B cell (primary cell): ENCODE results near the gene BAMBI. TPM values are rescaled to one million over a fixed set of nuclear protein-coding genes. Genes with fewer than 3 reads are reported as not detected.

Source experiments
- ATAC-seq: fragments of 200-7000 bp; cut with Tn5 transposase; one replicate; pipeline ENCODE4 v1.10.0; 2021; ENCODE audit warnings: low read depth, mild to moderate bottlenecking, moderate number of reproducible peaks, moderate library complexity
- CTCF ChIA-PET: fragments of 350-600 bp; sonication (Branson Sonifier 250); formaldehyde crosslinking; loops from one replicate; lab custom pipeline; 2021; ENCODE audit warnings: antibody characterized with exemption, inconsistent platforms; lab: Charles Lee
- POLR2A ChIA-PET: fragments of 350-600 bp; sonication (Branson Sonifier 250); formaldehyde crosslinking; loops from one replicate; lab custom pipeline; 2021; ENCODE audit warnings: antibody characterized with exemption; lab: Charles Lee
- DNase-seq: peaks from one replicate; pipeline ENCODE4 v3.0.0; 2013
- H2AFZ ChIP-seq: 2 replicates; pipeline ENCODE4 v1.6.1; 2012; ENCODE audit warnings: mild to moderate bottlenecking, low read depth, low read length; ENCODE audit not compliant: insufficient read depth, poor library complexity, severe bottlenecking
- H3K27ac ChIP-seq, 2 donors: 1 replicate in 1 of 2; 2 replicates in 1 of 2; pipeline ENCODE4 v1.5.1; 2012 to 2013; ENCODE audit warnings: low read length in 2 of 2, mild to moderate bottlenecking in 2 of 2, moderate library complexity in 1 of 2
- H3K27me3 ChIP-seq, 4 experiments: fragments of 200-600 bp in 1 of 4; sonication (generic) in 1 of 4; replicated peaks in 1 of 4; 1 replicate in 2 of 4; 2 replicates in 2 of 4; pipeline versions ENCODE4 v1.6.1 to v1.7.0; 2013 to 2016; ENCODE audit warnings: low read length in 3 of 4, mild to moderate bottlenecking in 2 of 4, mixed read lengths in 1 of 4, moderate library complexity in 1 of 4; ENCODE audit not compliant: insufficient read depth in 4 of 4, control insufficient read depth in 3 of 4; ENCODE audit errors: control extremely low read depth in 1 of 4
- H3K36me3 ChIP-seq, 2 experiments: replicated peaks in 1 of 2; 1 replicate in 1 of 2; 2 replicates in 1 of 2; pipeline versions ENCODE4 v1.6.1 to v1.7.1; 2013; ENCODE audit warnings: low read length in 1 of 2; ENCODE audit not compliant: insufficient read depth in 2 of 2, control insufficient read depth in 1 of 2; ENCODE audit errors: control extremely low read depth in 1 of 2, extremely low read depth in 1 of 2
- H3K4me1 ChIP-seq, 2 donors: fragments of 200-600 bp in 1 of 2; sonication (generic) in 1 of 2; 1 replicate in 1 of 2; 2 replicates in 1 of 2; pipeline versions ENCODE4 v1.5.1 to v1.6.1; 2013 to 2017; ENCODE audit warnings: low read length in 2 of 2; ENCODE audit not compliant: control insufficient read depth in 2 of 2, insufficient read depth in 2 of 2
- H3K4me2 ChIP-seq: replicated peaks from 2 replicates; pipeline ENCODE3; 2012; ENCODE audit warnings: mild to moderate bottlenecking, low read depth, low read length; ENCODE audit not compliant: poor library complexity, severe bottlenecking
- H3K4me3 ChIP-seq, 5 experiments: fragments of 200-600 bp in 1 of 5; sonication (generic) in 1 of 5; 1 replicate in 3 of 5; 2 replicates in 2 of 5; pipeline versions ENCODE4 v1.5.1 to v1.7.0; 2011 to 2016; ENCODE audit warnings: low read length in 4 of 5, mild to moderate bottlenecking in 4 of 5, low read depth in 2 of 5, control low read depth in 1 of 5, moderate library complexity in 1 of 5; ENCODE audit not compliant: insufficient read depth in 1 of 5; ENCODE audit errors: control extremely low read depth in 1 of 5, extremely low read depth in 1 of 5
- H3K79me2 ChIP-seq: fragments of 200-600 bp; sonication (generic); one replicate; pipeline ENCODE4 v1.6.0; 2016; ENCODE audit warnings: low read length; ENCODE audit not compliant: control insufficient read depth, insufficient read depth
- H3K9ac ChIP-seq: fragments of 200-600 bp; sonication (generic); 2 replicates; pipeline ENCODE4 v1.6.1; 2017; ENCODE audit warnings: mild to moderate bottlenecking, low read length, moderate library complexity
- H3K9me3 ChIP-seq, 3 donors: one replicate each; pipeline versions ENCODE4 v1.6.1 to v1.7.1; 2013; ENCODE audit warnings: low read length in 2 of 3; ENCODE audit not compliant: control insufficient read depth in 2 of 3, insufficient read depth in 1 of 3; ENCODE audit errors: control extremely low read depth in 1 of 3
- H4K20me1 ChIP-seq: 2 replicates; pipeline ENCODE4 v1.6.0; 2012; ENCODE audit warnings: mild to moderate bottlenecking, low read length; ENCODE audit not compliant: insufficient read depth, control insufficient read depth, poor library complexity, severe bottlenecking
- H3K27ac Mint-ChIP-seq: one replicate; pipeline ENCODE4 v1.8.0; 2021; ENCODE audit warnings: mixed read lengths
- H3K27me3 Mint-ChIP-seq: one replicate; pipeline ENCODE4 v1.8.0; 2021; ENCODE audit warnings: mixed read lengths
- H3K4me1 Mint-ChIP-seq: one replicate; pipeline ENCODE4 v1.8.0; 2021; ENCODE audit warnings: mixed read lengths
- H3K4me3 Mint-ChIP-seq: one replicate; pipeline ENCODE4 v1.8.0; 2021; ENCODE audit warnings: mixed read lengths
- H3K9me3 Mint-ChIP-seq: one replicate; pipeline ENCODE4 v1.8.0; 2022; ENCODE audit warnings: mixed read lengths; ENCODE audit not compliant: insufficient read depth
- EZH2 ChIP-seq: IDR thresholded peaks from 2 replicates; pipeline ENCODE4 v1.6.1; 2012; ENCODE audit warnings: borderline replicate concordance, low read depth, mild to moderate bottlenecking, moderate library complexity, low read length; ENCODE audit not compliant: insufficient read depth, poor library complexity, severe bottlenecking
- WGBS: methylation state at CpG from one replicate; pipeline ENCODE4 v1.1.5; 2013; ENCODE audit warnings: missing lambda C conversion rate; ENCODE audit not compliant: insufficient coverage; 5-methylcytosine and 5-hydroxymethylcytosine counted together
- intact Hi-C: fragments of 100-400 bp; cut with micrococcal nuclease; formaldehyde crosslinking; loops from one replicate; pipeline ENCODE4 v1.10.0; 2022
- polyA plus RNA-seq: library from polyadenylated mRNA; depleted of rRNA; stranded (reverse); fragments of >200 nt; gene quantifications from 2 replicates; pipeline ENCODE4 v1.2.3, GENCODE V29; 2012
- total RNA-seq, 2 donors: library from RNA; stranded (reverse); fragments of 120-200 nt in 1 of 2; gene quantifications; 1 replicate in 1 of 2; 2 replicates in 1 of 2; pipeline versions ENCODE4 v1.2.3 to v1.2.4, GENCODE V29; 2013 to 2022
- TF ChIP-seq, protein P1 (sequence below): fragments of 200-600 bp; IDR thresholded peaks from one replicate; pipeline ENCODE4 v1.8.0; 2022; ENCODE audit warnings: antibody characterized with exemption, mild to moderate bottlenecking

BAMBI gene
- total and polyA plus RNA-seq, 2 donors (not counting 1 experiment from before 2014, with no cell fraction given): 0.84 to 1.9 TPM

DNA sequence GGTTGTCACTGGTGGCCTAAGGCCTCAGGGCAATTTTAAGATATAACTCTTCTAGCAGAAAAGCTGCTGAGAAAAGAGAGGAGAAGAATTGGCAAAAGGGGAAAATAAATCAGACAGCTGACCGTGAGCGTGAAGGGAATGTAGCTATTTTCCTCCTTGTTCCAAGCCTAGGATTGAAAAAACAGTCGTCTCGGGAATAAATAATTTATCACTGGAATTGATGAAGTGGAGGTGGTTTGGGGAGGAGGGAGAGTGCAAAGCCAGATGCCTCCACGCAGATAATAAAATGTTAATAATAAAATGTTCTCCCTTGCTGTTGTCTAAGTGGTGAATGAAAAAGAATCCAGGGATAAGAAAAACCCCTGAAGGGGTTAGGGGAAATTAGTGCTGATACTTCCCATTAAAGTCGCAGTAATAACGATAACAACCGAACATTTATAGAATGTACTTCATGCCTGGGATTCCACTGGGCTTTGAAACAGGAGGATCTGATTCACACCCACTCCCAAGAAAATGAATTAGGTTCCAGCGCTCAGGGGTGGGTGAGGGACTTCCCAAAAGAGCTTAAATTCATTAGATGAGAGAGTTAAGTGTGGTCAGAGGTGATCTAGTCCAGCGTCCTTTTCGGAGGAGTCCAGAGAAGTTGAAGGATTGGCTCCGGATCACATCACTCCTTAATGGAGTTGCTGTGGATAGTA is 27.3 kb downstream of the BAMBI start:
- ATAC-seq: no peak
- Histone ChIP-seq H3K36me3 (no peaks in the 10 kb centered on the region), H3K4me2 (no peak overlapping the region), H3K9ac (no peak overlapping the region), H3K27ac (no peak overlapping the region), H3K4me1 (no peaks in the 10 kb centered on the region), H3K79me2 (no peaks in the 10 kb centered on the region), H3K4me3 (no peak overlapping the region), H3K9me3 (no peaks in the 10 kb centered on the region), H2AFZ (no peak overlapping the region), H3K27me3 (peaks cover 0 to 7% (median 0%) of the 10 kb centered on the region in 4 experiments), H4K20me1 (no peaks in the 10 kb centered on the region)
- no peak for DNase-seq
- H3K4me1 Mint-ChIP-seq: no peaks in the 10 kb centered on the region
- no peak overlapping the region for H3K27ac Mint-ChIP-seq
- TF ChIP-seq, protein P1, sequence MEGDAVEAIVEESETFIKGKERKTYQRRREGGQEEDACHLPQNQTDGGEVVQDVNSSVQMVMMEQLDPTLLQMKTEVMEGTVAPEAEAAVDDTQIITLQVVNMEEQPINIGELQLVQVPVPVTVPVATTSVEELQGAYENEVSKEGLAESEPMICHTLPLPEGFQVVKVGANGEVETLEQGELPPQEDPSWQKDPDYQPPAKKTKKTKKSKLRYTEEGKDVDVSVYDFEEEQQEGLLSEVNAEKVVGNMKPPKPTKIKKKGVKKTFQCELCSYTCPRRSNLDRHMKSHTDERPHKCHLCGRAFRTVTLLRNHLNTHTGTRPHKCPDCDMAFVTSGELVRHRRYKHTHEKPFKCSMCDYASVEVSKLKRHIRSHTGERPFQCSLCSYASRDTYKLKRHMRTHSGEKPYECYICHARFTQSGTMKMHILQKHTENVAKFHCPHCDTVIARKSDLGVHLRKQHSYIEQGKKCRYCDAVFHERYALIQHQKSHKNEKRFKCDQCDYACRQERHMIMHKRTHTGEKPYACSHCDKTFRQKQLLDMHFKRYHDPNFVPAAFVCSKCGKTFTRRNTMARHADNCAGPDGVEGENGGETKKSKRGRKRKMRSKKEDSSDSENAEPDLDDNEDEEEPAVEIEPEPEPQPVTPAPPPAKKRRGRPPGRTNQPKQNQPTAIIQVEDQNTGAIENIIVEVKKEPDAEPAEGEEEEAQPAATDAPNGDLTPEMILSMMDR: no peak
- no peak for TF ChIP-seq EZH2
- no peaks in the 10 kb centered on the region for H3K9me3 Mint-ChIP-seq
- peaks cover 11% of the 10 kb centered on the region for H3K27me3 Mint-ChIP-seq
- no peak overlapping the region for H3K4me3 Mint-ChIP-seq
- 98% methylated on average over 8 of the region's 12 CpGs for WGBS
- intact Hi-C loops: no loop called here
- POLR2A ChIA-PET: no interaction called here
- CTCF ChIA-PET: no interaction called here

DNA sequence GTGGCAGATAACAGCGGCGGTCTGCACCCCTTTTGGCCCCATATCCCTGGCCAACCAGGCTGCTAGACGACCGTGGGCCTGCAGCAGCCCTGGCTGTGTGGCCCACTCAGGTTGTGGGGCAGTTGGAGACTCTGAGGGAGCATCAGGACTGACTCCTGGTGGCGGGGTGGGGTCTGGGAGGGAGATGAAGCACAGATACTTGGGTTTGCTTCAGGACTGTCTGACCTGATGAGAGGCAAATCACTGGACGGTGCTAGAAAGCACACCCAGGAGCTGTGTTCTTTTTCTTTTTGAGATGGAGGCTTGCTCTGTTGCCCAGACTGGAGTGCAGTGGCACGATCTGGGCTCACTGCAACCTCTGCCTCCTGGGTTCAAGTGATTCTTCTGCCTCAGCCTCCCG is 28.2 kb downstream of the BAMBI start:
- CTCF ChIA-PET: interaction anchor here (0.8 kb wide), 1 partner anchor 42 kb away, joined by 3 read pairs; no protein-coding TSS in a partner anchor
- peaks cover 11% of the 10 kb centered on the region for H3K27me3 Mint-ChIP-seq
- no peaks in the 10 kb centered on the region for H3K36me3 ChIP-seq
- intact Hi-C loops: no loop called here
- H3K4me3 Mint-ChIP-seq: no peak overlapping the region
- TF ChIP-seq, protein P1: no peak
- no peak for TF ChIP-seq EZH2
- H2AFZ ChIP-seq: no peak overlapping the region
- H3K27ac Mint-ChIP-seq: no peak overlapping the region
- 76% methylated on average over 8 of the region's 8 CpGs for WGBS
- peaks cover 0 to 7% (median 0%) of the 10 kb centered on the region in 4 experiments for H3K27me3 ChIP-seq
- no peak overlapping the region for H3K4me2 ChIP-seq
- no peaks in the 10 kb centered on the region for H3K4me1 Mint-ChIP-seq
- no peak for ATAC-seq
- DNase-seq: no peak
- no peaks in the 10 kb centered on the region for H3K4me1 ChIP-seq
- no peak overlapping the region for H3K4me3 ChIP-seq
- H3K79me2 ChIP-seq: no peaks in the 10 kb centered on the region
- H3K9ac ChIP-seq: no peak overlapping the region
- H3K9me3 ChIP-seq: no peaks in the 10 kb centered on the region
- POLR2A ChIA-PET: no interaction called here
- no peaks in the 10 kb centered on the region for H3K9me3 Mint-ChIP-seq
- H4K20me1 ChIP-seq: no peaks in the 10 kb centered on the region
- no peak overlapping the region for H3K27ac ChIP-seq
